GM18873 (cell line): ENCODE results near the gene CHRDL2.

Experiments used
- ATAC-seq: cut with Tn5 transposase; IDR thresholded peaks from one replicate; pipeline ENCODE4 v1.9.1; 2021; ENCODE audit warnings: mild to moderate bottlenecking, moderate library complexity, moderate number of reproducible peaks; ENCODE audit not compliant: unreplicated experiment, low FRiP score

CHRDL2 gene

GRCh38 chr11:74689666-74690065 lies 41.6 kb downstream of the CHRDL2 start:
- no peak for ATAC-seq

- ATAC-seq, result no peak
These were observed 43.8 kb downstream of the CHRDL2 start for GRCh38 chr11:74687237-74688023.

- no peak for ATAC-seq
These were observed 44.4 kb downstream of the CHRDL2 start for GRCh38 chr11:74686792-74687191.

- no peak for ATAC-seq
These were observed 45.3 kb downstream of the CHRDL2 start for GRCh38 chr11:74685905-74686304.

- no peak for ATAC-seq
These were observed 45.9 kb downstream of the CHRDL2 start for GRCh38 chr11:74685338-74685737.

GRCh38 chr11:74684661-74685060 lies 46.6 kb downstream of the CHRDL2 start:
- no peak for ATAC-seq

GRCh38 chr11:74683941-74684481 lies 47.2 kb downstream of the CHRDL2 start:
- ATAC-seq, result no peak

GRCh38 chr11:74683279-74683871 lies 47.9 kb downstream of the CHRDL2 start:
- ATAC-seq, result no peak

- no peak for ATAC-seq
These were observed 48.4 kb downstream of the CHRDL2 start for GRCh38 chr11:74682731-74683278.

- no peak for ATAC-seq
These were observed 49.3 kb downstream of the CHRDL2 start for GRCh38 chr11:74681686-74682651.

- no peak for ATAC-seq
These were observed 50.3 kb downstream of the CHRDL2 start for GRCh38 chr11:74680703-74681531.

GRCh38 chr11:74680035-74680671 lies 51.1 kb downstream of the CHRDL2 start:
- no peak for ATAC-seq

GRCh38 chr11:74679513-74679865 lies 51.7 kb downstream of the CHRDL2 start:
- ATAC-seq, result no peak

GRCh38 chr11:74678591-74679512 lies 52.4 kb downstream of the CHRDL2 start:
- no peak for ATAC-seq

GRCh38 chr11:74678041-74678440 lies 53.2 kb downstream of the CHRDL2 start:
- ATAC-seq, result no peak

GRCh38 chr11:74677131-74677530 lies 54.1 kb downstream of the CHRDL2 start:
- no peak for ATAC-seq

- no peak for ATAC-seq
These were observed 54.6 kb downstream of the CHRDL2 start for GRCh38 chr11:74676596-74676995.

GRCh38 chr11:74675761-74676160 lies 55.5 kb downstream of the CHRDL2 start:
- ATAC-seq, result no peak
